GM10266 (cell line): ENCODE results near the gene DNAI2.

Experiments used
- DNase-seq: peaks from one replicate; pipeline ENCODE4 v3.0.0; 2012; ENCODE audit errors: extremely low spot score
- CTCF ChIP-seq: IDR thresholded peaks from 2 replicates; pipeline ENCODE4 v1.5.1; 2012; ENCODE audit warnings: mild to moderate bottlenecking, low read depth; ENCODE audit not compliant: control insufficient read depth, insufficient read depth; ENCODE audit errors: missing control alignments

The DNAI2 gene

GRCh38 chr17:74362810-74363498, 88.9 kb downstream of the DNAI2 start:
- TF ChIP-seq CTCF = no peak
- no peak for DNase-seq
